WERI-Rb-1 (cell line): ENCODE measurements around the gene SCFD2.

Source experiments
- DNase-seq: peaks from one replicate; pipeline ENCODE4 v3.0.0-alpha.2; 2020
- H3K27ac ChIP-seq: fragments of 250-450 bp; sonication (Bioruptor Pico); 2 replicates; pipeline ENCODE4 v1.5.1; 2020; ENCODE audit warnings: mild to moderate bottlenecking, moderate library complexity
- H3K27me3 ChIP-seq: fragments of 250-450 bp; sonication (Bioruptor Pico); 2 replicates; pipeline ENCODE4 v1.5.1; 2021; ENCODE audit warnings: mild to moderate bottlenecking, low read depth, moderate library complexity; ENCODE audit not compliant: insufficient read depth, severe bottlenecking
- H3K36me3 ChIP-seq: fragments of 250-450 bp; sonication (Bioruptor Pico); 2 replicates; pipeline ENCODE4 v1.5.1; 2020; ENCODE audit warnings: mild to moderate bottlenecking, moderate library complexity
- H3K4me3 ChIP-seq: 2 replicates; pipeline ENCODE4 v1.5.1; 2011; ENCODE audit warnings: low read depth, mild to moderate bottlenecking, control low read depth, low read length
- H3K9me3 ChIP-seq: fragments of 250-450 bp; sonication (Bioruptor Pico); 2 replicates; pipeline ENCODE4 v1.5.1; 2021; ENCODE audit warnings: mild to moderate bottlenecking, moderate library complexity; ENCODE audit not compliant: severe bottlenecking
- TF ChIP-seq, protein P1 (sequence below): IDR thresholded peaks from 2 replicates; pipeline ENCODE4 v1.5.1; 2011; ENCODE audit warnings: low read depth, mild to moderate bottlenecking, control low read depth, inconsistent platforms, low read length

Gene SCFD2

DNA sequence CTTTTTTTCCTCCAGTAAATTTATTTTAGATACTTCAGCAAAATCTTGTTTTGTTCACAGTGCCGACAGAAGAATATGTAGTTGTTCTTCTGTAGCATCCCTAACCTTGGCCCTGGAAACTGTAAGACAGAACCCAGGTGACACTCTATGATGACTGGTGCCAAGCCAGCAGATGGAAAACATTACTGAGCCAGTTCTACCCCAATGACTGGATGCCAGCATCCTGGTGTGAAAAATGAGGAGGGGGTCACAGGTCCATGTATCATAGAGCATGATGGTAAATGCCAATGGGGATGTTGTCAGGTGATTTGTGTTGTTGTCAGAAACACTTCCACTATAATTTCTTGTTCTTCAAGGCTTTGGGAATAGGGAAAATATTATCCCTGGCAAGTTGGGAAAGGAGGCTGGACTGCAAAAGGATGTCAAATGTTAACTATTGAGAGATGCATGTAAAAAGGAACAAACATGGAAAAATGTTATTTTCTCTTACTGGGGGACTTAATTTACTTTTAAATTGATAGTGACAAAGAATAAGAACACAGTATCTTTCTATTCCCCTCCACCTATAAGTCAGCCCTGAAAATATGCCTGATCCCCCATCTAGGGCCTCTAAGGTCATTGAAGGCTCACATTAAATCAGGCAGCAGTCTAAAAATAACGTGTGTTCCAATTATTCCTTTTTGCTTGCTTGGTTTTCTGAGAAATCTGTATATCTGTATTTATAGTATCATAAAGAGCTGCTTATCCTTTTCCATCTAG, 343.9 kb downstream of the SCFD2 start:
- Histone ChIP-seq H3K27me3 (no peaks in the 10 kb centered on the region), H3K36me3 (no peaks in the 10 kb centered on the region), H3K9me3 (no peaks in the 10 kb centered on the region), H3K27ac (no peak overlapping the region), H3K4me3 (no peak overlapping the region)
- no peak for DNase-seq
- TF ChIP-seq, protein P1, sequence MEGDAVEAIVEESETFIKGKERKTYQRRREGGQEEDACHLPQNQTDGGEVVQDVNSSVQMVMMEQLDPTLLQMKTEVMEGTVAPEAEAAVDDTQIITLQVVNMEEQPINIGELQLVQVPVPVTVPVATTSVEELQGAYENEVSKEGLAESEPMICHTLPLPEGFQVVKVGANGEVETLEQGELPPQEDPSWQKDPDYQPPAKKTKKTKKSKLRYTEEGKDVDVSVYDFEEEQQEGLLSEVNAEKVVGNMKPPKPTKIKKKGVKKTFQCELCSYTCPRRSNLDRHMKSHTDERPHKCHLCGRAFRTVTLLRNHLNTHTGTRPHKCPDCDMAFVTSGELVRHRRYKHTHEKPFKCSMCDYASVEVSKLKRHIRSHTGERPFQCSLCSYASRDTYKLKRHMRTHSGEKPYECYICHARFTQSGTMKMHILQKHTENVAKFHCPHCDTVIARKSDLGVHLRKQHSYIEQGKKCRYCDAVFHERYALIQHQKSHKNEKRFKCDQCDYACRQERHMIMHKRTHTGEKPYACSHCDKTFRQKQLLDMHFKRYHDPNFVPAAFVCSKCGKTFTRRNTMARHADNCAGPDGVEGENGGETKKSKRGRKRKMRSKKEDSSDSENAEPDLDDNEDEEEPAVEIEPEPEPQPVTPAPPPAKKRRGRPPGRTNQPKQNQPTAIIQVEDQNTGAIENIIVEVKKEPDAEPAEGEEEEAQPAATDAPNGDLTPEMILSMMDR, result no peak

DNA sequence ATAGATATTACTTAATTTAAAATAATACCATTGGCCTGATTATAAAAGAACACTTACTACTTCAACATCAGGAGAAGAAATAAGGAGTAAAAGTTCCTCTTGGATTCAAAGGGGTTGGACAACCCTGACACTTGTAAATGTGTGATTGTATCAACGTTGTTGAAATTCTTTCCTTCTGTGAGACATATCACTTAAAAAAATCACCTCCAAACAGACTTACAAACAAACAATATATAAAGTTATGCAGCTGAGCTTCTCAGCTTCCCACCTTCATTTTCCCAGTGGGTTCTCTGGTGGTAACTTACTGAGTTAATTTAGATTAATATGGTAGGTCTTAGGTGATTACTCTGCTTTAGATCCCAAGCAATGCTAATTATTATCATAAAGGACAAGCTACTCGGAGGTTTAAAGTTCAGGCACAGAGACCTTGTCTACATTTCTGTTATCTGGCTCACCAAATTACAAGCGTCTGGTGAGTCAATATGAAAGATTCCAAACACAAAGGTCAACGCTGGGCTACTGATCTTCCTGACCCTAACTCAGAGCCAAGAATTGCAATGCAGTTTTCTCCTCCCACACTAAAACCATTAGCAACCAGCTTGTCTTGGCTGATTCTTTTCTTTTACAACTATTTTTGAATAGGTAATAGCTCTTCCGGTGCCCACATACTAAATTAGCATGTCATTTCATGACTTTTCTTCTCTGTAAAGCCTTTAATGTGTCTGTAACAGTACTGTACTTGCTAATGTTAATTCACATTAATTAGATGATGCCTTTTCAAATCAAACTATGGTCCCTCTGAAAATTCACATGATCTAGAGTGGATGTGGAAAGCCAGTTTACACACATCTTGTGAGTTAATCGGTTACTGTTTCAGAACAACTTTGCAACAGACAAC, 346.1 kb downstream of the SCFD2 start:
- no peak for DNase-seq
- Histone ChIP-seq H3K9me3 (no peaks in the 10 kb centered on the region), H3K4me3 (no peak overlapping the region), H3K27me3 (no peaks in the 10 kb centered on the region), H3K36me3 (no peaks in the 10 kb centered on the region), H3K27ac (no peak overlapping the region)
- TF ChIP-seq, protein P1, result no peak

DNA sequence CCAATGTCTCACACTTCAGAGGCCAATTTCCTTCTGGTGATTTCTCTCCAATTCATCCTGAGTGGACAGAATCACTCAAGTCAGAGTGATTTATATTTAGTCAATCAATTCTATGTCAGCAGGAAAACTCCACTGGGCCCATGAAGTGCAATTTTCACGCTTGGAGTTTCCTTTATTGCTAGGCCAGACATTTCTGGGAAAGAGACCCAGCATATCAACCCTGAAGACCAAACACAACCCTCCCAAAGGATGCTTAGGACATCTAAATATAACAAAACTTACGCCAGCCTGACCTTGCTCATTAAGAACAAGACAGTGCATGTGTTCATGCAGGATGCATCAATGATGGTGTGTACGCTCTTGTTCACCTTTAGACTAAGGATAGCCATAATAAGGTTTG, 347.4 kb downstream of the SCFD2 start:
- TF ChIP-seq, protein P1, result no peak
- Histone ChIP-seq H3K36me3 (no peaks in the 10 kb centered on the region), H3K27ac (no peak overlapping the region), H3K9me3 (no peaks in the 10 kb centered on the region), H3K4me3 (no peak overlapping the region), H3K27me3 (no peaks in the 10 kb centered on the region)
- DNase-seq, result no peak

DNA sequence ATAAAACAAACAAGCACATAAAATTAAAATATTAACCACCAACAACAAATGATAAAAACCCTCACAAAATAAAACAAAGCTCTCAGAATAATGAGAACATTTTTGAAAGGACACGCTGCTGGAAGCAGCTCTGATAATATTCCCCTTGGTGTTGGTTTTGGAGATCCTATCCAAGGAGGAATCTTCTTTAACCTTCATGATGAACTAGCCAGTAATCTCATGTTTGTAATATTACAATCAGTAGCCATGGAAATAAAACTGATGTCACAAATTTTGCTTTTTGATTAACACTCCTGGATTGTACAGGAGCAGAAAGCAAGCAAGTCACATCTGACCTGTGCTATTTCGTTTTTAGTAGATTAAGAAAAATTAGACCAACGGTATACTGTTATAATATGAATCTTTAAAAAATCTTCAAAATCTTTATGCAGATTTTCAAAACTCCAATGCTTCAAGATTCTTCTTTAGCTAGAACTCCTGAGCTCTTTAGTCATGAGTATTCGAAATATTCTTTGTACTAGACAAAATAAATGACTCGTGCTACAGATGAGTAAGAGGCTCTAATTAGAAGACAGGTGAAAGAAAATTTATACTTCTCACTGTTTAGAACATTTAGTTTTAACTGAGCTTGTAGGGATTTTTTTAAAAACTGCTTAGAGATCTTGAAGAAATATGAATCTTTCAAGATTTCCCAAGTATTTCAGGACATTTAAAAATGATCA, 349.6 kb downstream of the SCFD2 start:
- TF ChIP-seq, protein P1, result no peak
- DNase-seq, result no peak
- H3K9me3 ChIP-seq, result no peaks in the 10 kb centered on the region

DNA sequence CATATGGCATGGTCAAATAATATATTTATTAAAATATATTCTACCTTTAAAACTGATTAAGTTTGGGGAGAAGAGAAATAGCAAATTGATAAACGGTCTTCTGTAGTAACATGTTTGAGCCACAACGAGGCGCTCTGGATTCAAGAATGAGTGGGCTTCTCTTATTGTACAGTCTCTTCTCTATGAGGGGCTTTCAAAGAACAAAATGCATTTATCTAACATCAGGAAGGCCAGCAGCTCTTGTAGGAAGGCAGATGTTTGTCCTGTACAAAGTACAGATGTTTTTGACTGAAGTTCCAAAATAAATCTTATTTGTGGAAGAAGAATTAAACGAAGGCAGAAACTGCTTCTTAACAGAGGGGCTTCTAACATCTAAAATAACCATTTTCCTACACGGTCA, 350.2 kb downstream of the SCFD2 start:
- TF ChIP-seq, protein P1, result peak; percentile 59
- Histone ChIP-seq H3K36me3 (no peaks in the 10 kb centered on the region), H3K4me3 (no peak overlapping the region), H3K27ac (no peak overlapping the region), H3K9me3 (no peaks in the 10 kb centered on the region), H3K27me3 (no peaks in the 10 kb centered on the region)
- peak; percentile 11 for DNase-seq

More for the DNA sequence above, 349.6 kb downstream of the SCFD2 start:
- Histone ChIP-seq H3K4me3 (no peak overlapping the region), H3K27ac (no peak overlapping the region), H3K27me3 (no peaks in the 10 kb centered on the region), H3K36me3 (no peaks in the 10 kb centered on the region)
